ENCODE data around the gene LYPD8. TPM values are rescaled to one million over a fixed set of nuclear protein-coding genes. Genes with fewer than 3 reads are reported as not detected.

LYPD8 gene
- total RNA-seq, 1 donor from 2014 or later, result not detected

DNA sequence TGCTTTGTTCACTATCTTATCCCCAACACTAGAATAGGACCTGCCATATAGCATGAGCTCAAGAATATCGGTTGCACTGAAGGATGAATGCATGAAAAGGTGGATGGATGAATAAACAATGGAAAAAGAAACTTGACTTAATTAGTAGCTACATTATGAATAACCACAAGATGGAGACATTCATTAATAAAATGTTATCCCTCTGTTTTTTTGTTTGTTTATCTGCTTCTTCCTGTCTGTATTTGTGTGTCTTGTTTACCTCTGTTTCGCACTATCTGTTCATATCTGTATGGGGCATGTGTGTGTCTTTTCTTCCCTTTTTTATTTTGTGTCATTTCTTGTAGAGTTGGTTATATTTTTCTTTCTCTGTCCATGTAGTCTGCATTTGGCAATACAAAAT, 51.9 kb downstream of the LYPD8 start:
- Mint-ChIP-seq H3K9me3 (ENCODE audit: low read depth) (peaks cover 24% of the 10 kb centered on the region), H3K4me1 (ENCODE audit: low read depth) (no peaks in the 10 kb centered on the region), H3K36me3 (ENCODE audit: insufficient read depth) (peaks cover 6% of the 10 kb centered on the region), H3K27me3 (no peaks in the 10 kb centered on the region), H3K4me3 (ENCODE audit: low read depth) (no peak overlapping the region), H3K27ac (no peak overlapping the region)
- no peak for DNase-seq (ENCODE audit: low spot score, unreplicated experiment)
- TF ChIP-seq, protein P1, sequence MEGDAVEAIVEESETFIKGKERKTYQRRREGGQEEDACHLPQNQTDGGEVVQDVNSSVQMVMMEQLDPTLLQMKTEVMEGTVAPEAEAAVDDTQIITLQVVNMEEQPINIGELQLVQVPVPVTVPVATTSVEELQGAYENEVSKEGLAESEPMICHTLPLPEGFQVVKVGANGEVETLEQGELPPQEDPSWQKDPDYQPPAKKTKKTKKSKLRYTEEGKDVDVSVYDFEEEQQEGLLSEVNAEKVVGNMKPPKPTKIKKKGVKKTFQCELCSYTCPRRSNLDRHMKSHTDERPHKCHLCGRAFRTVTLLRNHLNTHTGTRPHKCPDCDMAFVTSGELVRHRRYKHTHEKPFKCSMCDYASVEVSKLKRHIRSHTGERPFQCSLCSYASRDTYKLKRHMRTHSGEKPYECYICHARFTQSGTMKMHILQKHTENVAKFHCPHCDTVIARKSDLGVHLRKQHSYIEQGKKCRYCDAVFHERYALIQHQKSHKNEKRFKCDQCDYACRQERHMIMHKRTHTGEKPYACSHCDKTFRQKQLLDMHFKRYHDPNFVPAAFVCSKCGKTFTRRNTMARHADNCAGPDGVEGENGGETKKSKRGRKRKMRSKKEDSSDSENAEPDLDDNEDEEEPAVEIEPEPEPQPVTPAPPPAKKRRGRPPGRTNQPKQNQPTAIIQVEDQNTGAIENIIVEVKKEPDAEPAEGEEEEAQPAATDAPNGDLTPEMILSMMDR (IDR thresholded peaks at IDR 0.05; ENCODE audit: unreplicated experiment), result no peak

DNA sequence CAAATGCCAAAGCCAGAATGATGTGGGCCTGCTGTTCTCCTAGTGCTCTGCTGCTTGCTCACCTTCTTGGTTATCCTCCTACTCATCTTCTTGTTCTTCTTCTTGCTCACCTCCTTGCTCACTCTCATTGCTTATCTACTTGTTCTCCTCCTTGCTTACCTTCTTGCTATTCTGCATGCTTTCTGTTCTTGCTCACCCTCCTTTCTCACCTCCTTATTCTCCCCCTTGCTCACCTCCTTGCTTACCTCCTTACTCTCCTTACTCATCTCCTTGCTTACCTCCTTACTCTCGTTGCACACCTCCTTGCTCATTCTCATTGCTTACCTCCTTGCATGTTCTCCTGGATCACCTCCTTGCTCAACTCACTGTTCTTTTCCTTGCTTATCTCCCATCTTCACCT, 52.8 kb downstream of the LYPD8 start, which contains the start of gene OR14I1:
Gene OR14I1 (minus strand): TSS at position 53 of the 400 bp plus-strand sequence.
- no peak for DNase-seq (ENCODE audit: low spot score, unreplicated experiment)
- Mint-ChIP-seq H3K27me3 (no peaks in the 10 kb centered on the region), H3K36me3 (ENCODE audit: insufficient read depth) (peaks cover 6% of the 10 kb centered on the region), H3K9me3 (ENCODE audit: low read depth) (peaks cover 21% of the 10 kb centered on the region), H3K27ac (no peak within 1 kb of the TSS), H3K4me1 (ENCODE audit: low read depth) (no peaks in the 10 kb centered on the region), H3K4me3 (ENCODE audit: low read depth) (no peak within 1 kb of the TSS)
- TF ChIP-seq, protein P1 (IDR thresholded peaks at IDR 0.05; ENCODE audit: unreplicated experiment), result no peak

DNA sequence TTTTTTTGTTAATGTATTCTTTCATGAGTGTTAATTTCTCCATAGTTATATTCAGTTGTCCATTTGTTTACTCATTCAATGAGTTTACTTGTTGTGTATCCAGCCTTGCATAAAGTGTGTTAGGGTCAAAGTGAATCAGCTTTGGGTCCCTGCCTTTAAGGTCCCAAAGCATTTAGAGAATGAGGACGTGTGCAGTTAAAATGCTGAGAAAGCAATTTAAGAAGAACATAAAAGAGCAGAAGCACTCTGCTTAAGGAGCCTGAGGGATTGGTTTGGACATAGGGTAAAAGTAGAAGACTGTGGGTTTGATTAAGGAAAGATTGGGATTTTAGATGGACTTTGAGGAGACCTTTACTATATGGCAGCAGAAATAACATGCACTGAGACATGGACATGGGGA, 56.5 kb downstream of the LYPD8 start:
- Mint-ChIP-seq H3K4me3 (ENCODE audit: low read depth) (no peak overlapping the region), H3K27ac (no peak overlapping the region), H3K27me3 (no peaks in the 10 kb centered on the region), H3K4me1 (ENCODE audit: low read depth) (no peaks in the 10 kb centered on the region), H3K36me3 (ENCODE audit: insufficient read depth) (peaks cover 7% of the 10 kb centered on the region), H3K9me3 (ENCODE audit: low read depth) (peaks cover 36% of the 10 kb centered on the region)
- TF ChIP-seq, protein P1 (IDR thresholded peaks at IDR 0.05; ENCODE audit: unreplicated experiment), result no peak
- DNase-seq (ENCODE audit: low spot score, unreplicated experiment), result no peak

DNA sequence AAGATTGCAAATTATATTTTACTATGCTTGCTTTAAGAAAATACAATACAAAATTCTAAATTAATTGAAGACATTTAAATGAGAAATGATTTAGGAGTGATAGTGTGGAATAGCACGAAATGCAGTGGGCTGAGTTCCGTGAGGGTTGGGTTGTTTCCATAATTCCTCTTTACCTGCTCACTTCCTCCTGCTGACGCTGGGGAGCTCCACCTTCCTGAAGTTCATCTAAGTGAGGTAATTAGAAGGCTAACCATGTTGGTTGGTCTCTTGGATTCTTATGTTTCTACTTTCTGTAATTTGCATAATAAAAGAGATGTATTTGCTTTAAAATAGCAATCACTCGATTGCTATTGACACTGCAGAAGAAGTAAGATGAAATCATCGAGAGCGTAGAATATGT, 57.7 kb downstream of the LYPD8 start:
- H3K27me3 Mint-ChIP-seq, result no peaks in the 10 kb centered on the region
- peaks cover 43% of the 10 kb centered on the region for H3K9me3 Mint-ChIP-seq (ENCODE audit: low read depth)
- H3K27ac Mint-ChIP-seq, result no peak overlapping the region
- no peaks in the 10 kb centered on the region for H3K4me1 Mint-ChIP-seq (ENCODE audit: low read depth)
- no peak overlapping the region for H3K4me3 Mint-ChIP-seq (ENCODE audit: low read depth)
- no peak for DNase-seq (ENCODE audit: low spot score, unreplicated experiment)
- H3K36me3 Mint-ChIP-seq (ENCODE audit: insufficient read depth), result peaks cover 7% of the 10 kb centered on the region
- TF ChIP-seq, protein P1 (IDR thresholded peaks at IDR 0.05; ENCODE audit: unreplicated experiment), result no peak

DNA sequence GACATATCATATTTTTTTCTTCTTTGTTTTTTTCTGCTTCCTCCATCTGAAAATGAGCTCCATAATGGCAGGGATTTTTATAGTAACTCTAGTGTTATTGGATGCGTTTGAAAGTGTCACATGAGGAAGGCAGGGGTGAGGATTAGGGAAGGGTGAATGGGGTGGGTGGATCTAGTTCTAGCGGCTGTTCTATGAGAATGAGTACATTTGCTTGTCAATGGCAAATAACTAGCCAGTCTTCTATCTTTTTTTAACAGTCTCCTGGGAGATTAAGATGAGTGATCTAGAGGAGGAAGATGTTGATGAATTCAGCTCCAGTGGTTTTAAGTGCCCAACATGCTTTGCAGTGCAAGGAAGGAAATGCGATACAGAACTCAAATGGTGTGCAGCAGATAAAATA, 58.8 kb downstream of the LYPD8 start:
- peaks cover 49% of the 10 kb centered on the region for H3K9me3 Mint-ChIP-seq (ENCODE audit: low read depth)
- H3K4me1 Mint-ChIP-seq (ENCODE audit: low read depth), result no peaks in the 10 kb centered on the region
- no peak for DNase-seq (ENCODE audit: low spot score, unreplicated experiment)
- no peaks in the 10 kb centered on the region for H3K27me3 Mint-ChIP-seq
- H3K36me3 Mint-ChIP-seq (ENCODE audit: insufficient read depth), result peaks cover 10% of the 10 kb centered on the region
- H3K4me3 Mint-ChIP-seq (ENCODE audit: low read depth), result no peak overlapping the region
- TF ChIP-seq, protein P1 (IDR thresholded peaks at IDR 0.05; ENCODE audit: unreplicated experiment), result no peak
- no peak overlapping the region for H3K27ac Mint-ChIP-seq

Measured in progenitor cell of endocrine pancreas (in vitro differentiated cells).